Heart right ventricle (tissue), 16 donors: Measurements from ENCODE around the gene ABHD6. TPM values are rescaled to one million over a fixed set of nuclear protein-coding genes. Genes with fewer than 3 reads are reported as not detected.

Source experiments
- ATAC-seq, 8 donors: fragments of 200-7000 bp; cut with Tn5 transposase; one replicate each; pipeline ENCODE4 v1.9.1; 2020; ENCODE audit warnings: mild to moderate bottlenecking in 8 of 8, moderate library complexity in 8 of 8, moderate number of reproducible peaks in 1 of 8
- DNase-seq, 2 donors: peaks; one replicate each; pipeline ENCODE4 v3.0.0-alpha.2; 2020
- H3K27ac ChIP-seq, 10 donors: fragments of 200-600 bp; sonication (generic) in 2 of 10; one replicate each; pipeline versions ENCODE4 v1.5.0 to v1.8.0; 2020 to 2022; ENCODE audit warnings: mild to moderate bottlenecking in 3 of 10
- H3K27me3 ChIP-seq, 7 donors: fragments of 200-600 bp; one replicate each; pipeline ENCODE4 v1.8.0; 2021 to 2022; ENCODE audit warnings: mild to moderate bottlenecking in 2 of 7
- H3K36me3 ChIP-seq, 9 donors: fragments of 200-600 bp; sonication (generic) in 1 of 9; one replicate each; pipeline versions ENCODE4 v1.5.0 to v1.8.0; 2020 to 2022; ENCODE audit warnings: mild to moderate bottlenecking in 2 of 9
- H3K4me1 ChIP-seq, 9 donors: fragments of 200-600 bp; sonication (generic) in 1 of 9; one replicate each; pipeline versions ENCODE4 v1.5.0 to v1.8.0; 2020 to 2022; ENCODE audit warnings: mild to moderate bottlenecking in 4 of 9
- H3K4me3 ChIP-seq, 10 donors: fragments of 200-600 bp; sonication (generic) in 2 of 10; one replicate each; pipeline versions ENCODE4 v1.5.0 to v1.8.0; 2020 to 2022; ENCODE audit warnings: mild to moderate bottlenecking in 7 of 10, moderate library complexity in 2 of 10
- H3K9me3 ChIP-seq, 11 donors: fragments of 200-600 bp in 10 of 11; sonication (generic) in 2 of 11; one replicate each; pipeline versions ENCODE4 v1.5.0 to v1.8.0; 2013 to 2022; ENCODE audit warnings: mild to moderate bottlenecking in 2 of 11, control low read depth in 1 of 11, moderate library complexity in 1 of 11
- CTCF ChIP-seq, 9 donors: fragments of 200-600 bp; sonication (generic) in 2 of 9; IDR thresholded peaks; one replicate each; pipeline versions ENCODE4 v1.5.0 to v1.8.0; 2021 to 2022; ENCODE audit warnings: antibody characterized with exemption in 9 of 9, mild to moderate bottlenecking in 5 of 9, moderate library complexity in 1 of 9
- WGBS, 2 donors: extraction: QIAGEN DNeasy Blood & Tissue Kit; methylation state at CpG; one replicate each; pipeline ENCODE4 v1.1.7; 2013; ENCODE audit warnings: inconsistent platforms in 1 of 2; 5-methylcytosine and 5-hydroxymethylcytosine counted together
- intact Hi-C, 10 donors: fragments of 100-400 bp; cut with DNase I; formaldehyde crosslinking; loops; one replicate each; pipeline versions ENCODE4 v1.11.1 to v1.14.2; 2022
- polyA plus RNA-seq, 2 donors: library from polyadenylated mRNA; stranded (reverse); fragments of 200-250 nt; gene quantifications; one replicate each; pipeline ENCODE4 v1.2.3, GENCODE V29; 2013
- total RNA-seq, 10 donors: library from RNA; stranded (reverse); fragmentation: NEBNext Ultra II Directional in 3 of 10; extraction: Animal tissue kit (Norgen Biotek cat#: 25700) in 3 of 10; gene quantifications; one replicate each; pipeline versions ENCODE4 v1.2.1 to v1.2.4, GENCODE V29; 2021 to 2023
- donor health status: Arrhythmogenic right ventricular cardiomyopathy.
- donor health status: ischemic (EF 13 %, LVEDD 7.1; RV severe dilation, severe dysfunction).
- donor health status: healthy with polysubstance abuse.
- donor health status: DM: no; HTN: yes; CAD: no.
- donor health status: DM: no; HTN: no; CAD: no.
- donor health status: ischemic (EF 25% LVEDD 6.9; RV normal size, moderate dysfunction).
- donor health status: ischemic (EF 25% LVEDD 5.7; RV mildly dilated, moderate dysfunction).
- donor health status: healthy.
- donor health status: DM: yes; HTN: yes; CAD: no.
- donor health status: Ischemic cardiomyopathy.
- donor health status: ischemic (EF 35%, LVEDD 5.7; RV mildly dilated, moderate dysfunction).
- donor health status: nonischemic (EF 11% LVEDD 7.7; RV severe dilation, severe dysfunction).
- donor health status: DM: yes; HTN: yes; CAD: no.
- donor health status: PGD.
- donor health status: ischemic (EF 29% LVEDD 5.4; RV normal size, mild dysfunction).
- donor health status: nonischemic (EF 23%, LVEDD 6.1; RV moderate dilation, normal function).

ABHD6 gene
- total and polyA plus RNA-seq, 12 donors, result 3.1 to 11.6 (median 6.3) TPM

GRCh38 chr3:58203541-58203940 is 34.1 kb upstream of the ABHD6 start:
- Histone ChIP-seq H3K9me3 (peaks cover 0 to 7% (median 0%) of the 10 kb centered on the region in 11 donors), H3K27me3 (no peaks in the 10 kb centered on the region), H3K36me3 (no peaks in the 10 kb centered on the region), H3K4me1 (peaks cover 0 to 31% (median 18%) of the 10 kb centered on the region in 9 donors), H3K4me3 (no peak overlapping the region), H3K27ac (no peak overlapping the region)
- ATAC-seq, result no peak
- 87 to 93% methylated on average over 4 of the region's 4 CpGs for WGBS, 2 donors
- intact Hi-C loops, result no loop called here
- TF ChIP-seq CTCF (IDR thresholded peaks at IDR 0.05), result no peak
- no peak for DNase-seq

GRCh38 chr3:58204720-58205119 is 32.9 kb upstream of the ABHD6 start:
- peaks cover 0 to 19% (median 14%) of the 10 kb centered on the region in 9 donors for H3K4me1 ChIP-seq
- peaks cover 0 to 4% (median 0%) of the 10 kb centered on the region in 7 donors for H3K27me3 ChIP-seq
- 81 to 90% methylated on average over 4 of the region's 4 CpGs for WGBS, 2 donors
- no peak overlapping the region for H3K4me3 ChIP-seq
- peaks cover 0 to 7% (median 0%) of the 10 kb centered on the region in 11 donors for H3K9me3 ChIP-seq
- no peak for TF ChIP-seq CTCF (IDR thresholded peaks at IDR 0.05)
- no peaks in the 10 kb centered on the region for H3K36me3 ChIP-seq
- intact Hi-C loops, result no loop called here
- ATAC-seq (no peak), DNase-seq (no peak)
- H3K27ac ChIP-seq, result no peak overlapping the region

- 87 to 92% methylated on average over 4 of the region's 4 CpGs for WGBS, 2 donors
Measured at GRCh38 chr3:58205981-58206380, 31.6 kb upstream of the ABHD6 start.

GRCh38 chr3:58206406-58207011 is 31.1 kb upstream of the ABHD6 start:
- no peak for ATAC-seq
- intact Hi-C loops, result no loop called here
- DNase-seq, result no peak
- H3K27ac ChIP-seq, result no peak overlapping the region
- H3K4me1 ChIP-seq, result peaks cover 0 to 6% (median 2%) of the 10 kb centered on the region in 9 donors
- no peaks in the 10 kb centered on the region for H3K36me3 ChIP-seq
- H3K27me3 ChIP-seq, result peaks cover 0 to 4% (median 0%) of the 10 kb centered on the region in 7 donors
- TF ChIP-seq CTCF (IDR thresholded peaks at IDR 0.05), result no peak
- peaks cover 0 to 6% (median 0%) of the 10 kb centered on the region in 11 donors for H3K9me3 ChIP-seq
- 84 to 89% methylated on average over 5 of the region's 5 CpGs for WGBS, 2 donors
- H3K4me3 ChIP-seq, result no peak overlapping the region

More at GRCh38 chr3:58205981-58206380, 31.6 kb upstream of the ABHD6 start:
- no peak for ATAC-seq
- Histone ChIP-seq H3K27me3 (peaks cover 0 to 4% (median 0%) of the 10 kb centered on the region in 7 donors), H3K9me3 (peaks cover 0 to 7% (median 0%) of the 10 kb centered on the region in 11 donors), H3K36me3 (no peaks in the 10 kb centered on the region), H3K4me1 (peaks cover 0 to 11% (median 5%) of the 10 kb centered on the region in 9 donors), H3K4me3 (no peak overlapping the region), H3K27ac (no peak overlapping the region)
- TF ChIP-seq CTCF (IDR thresholded peaks at IDR 0.05), result no peak
- intact Hi-C loops, result no loop called here
- DNase-seq, result no peak
